HG02759 (cell line): ENCODE measurements around the gene CKS1B.

Experiments
- ATAC-seq: cut with Tn5 transposase; IDR thresholded peaks from one replicate; pipeline ENCODE4 v1.9.1; 2021; ENCODE audit warnings: mild to moderate bottlenecking, moderate library complexity; ENCODE audit not compliant: unreplicated experiment

Gene CKS1B

DNA sequence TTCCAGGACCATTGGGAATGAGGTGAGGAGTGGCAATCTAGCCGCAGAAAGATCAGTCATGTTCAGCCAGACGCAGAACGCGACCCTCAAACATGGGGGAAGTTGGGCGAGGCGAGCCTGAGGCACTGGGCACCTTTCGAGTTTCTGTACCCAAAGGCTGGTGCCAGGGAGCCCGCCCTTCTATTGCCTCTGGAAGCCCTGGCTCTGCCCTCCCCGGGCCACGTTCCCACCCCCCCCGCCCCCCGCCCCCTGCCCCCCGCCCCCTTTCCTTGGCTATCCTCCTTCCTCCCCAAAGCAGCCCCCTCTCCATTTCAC is 25.9 kb downstream of the CKS1B start:
- ATAC-seq = no peak

DNA sequence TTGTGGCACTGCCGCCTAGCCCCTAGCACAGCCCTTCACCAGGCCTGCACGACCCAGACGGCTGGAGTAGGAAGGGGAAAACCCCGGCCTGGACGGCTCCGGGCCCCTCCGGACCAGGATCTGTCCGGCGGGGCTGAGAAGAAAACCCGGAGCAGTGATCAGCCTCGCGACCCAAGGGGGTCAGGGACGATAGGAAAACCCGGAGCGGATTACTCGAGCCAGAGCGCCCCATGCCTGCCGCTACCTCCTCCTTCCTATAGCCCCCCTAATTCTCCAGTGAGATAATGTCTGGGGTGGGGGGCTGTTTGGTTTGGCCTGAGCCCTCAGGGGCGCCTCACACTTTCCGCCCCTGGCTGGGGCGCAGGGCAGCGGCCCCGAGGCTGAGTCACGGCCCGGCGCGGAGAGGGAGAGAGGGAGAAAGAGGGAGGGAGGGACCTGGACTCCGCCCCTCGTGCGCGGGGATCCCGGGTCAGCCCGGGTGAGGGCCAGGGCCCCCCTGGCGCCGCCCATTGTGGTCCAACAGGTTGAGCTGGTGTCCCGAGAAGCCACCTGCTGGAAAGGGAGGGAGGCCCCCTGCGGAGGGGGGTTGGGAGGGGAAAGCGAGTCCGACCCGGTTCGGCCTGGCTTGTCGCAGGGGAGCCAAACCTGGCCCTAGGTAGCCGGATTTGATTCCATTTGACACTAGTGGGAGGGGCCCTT is 26.4 kb downstream of the CKS1B start:
- ATAC-seq = peak; percentile 43

DNA sequence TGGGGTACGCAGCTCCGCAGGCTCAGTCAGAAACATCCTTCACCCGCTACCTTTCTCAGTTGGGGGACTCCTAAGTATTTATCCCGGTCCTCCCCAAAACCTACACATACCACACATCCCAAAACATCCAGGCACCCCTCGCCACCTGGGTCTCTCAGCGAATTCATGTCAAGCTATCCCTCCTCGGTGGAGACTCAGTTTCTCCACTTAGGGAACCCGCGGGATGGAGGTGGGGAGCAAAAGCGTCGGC is 26.9 kb downstream of the CKS1B start:
- ATAC-seq = no peak

DNA sequence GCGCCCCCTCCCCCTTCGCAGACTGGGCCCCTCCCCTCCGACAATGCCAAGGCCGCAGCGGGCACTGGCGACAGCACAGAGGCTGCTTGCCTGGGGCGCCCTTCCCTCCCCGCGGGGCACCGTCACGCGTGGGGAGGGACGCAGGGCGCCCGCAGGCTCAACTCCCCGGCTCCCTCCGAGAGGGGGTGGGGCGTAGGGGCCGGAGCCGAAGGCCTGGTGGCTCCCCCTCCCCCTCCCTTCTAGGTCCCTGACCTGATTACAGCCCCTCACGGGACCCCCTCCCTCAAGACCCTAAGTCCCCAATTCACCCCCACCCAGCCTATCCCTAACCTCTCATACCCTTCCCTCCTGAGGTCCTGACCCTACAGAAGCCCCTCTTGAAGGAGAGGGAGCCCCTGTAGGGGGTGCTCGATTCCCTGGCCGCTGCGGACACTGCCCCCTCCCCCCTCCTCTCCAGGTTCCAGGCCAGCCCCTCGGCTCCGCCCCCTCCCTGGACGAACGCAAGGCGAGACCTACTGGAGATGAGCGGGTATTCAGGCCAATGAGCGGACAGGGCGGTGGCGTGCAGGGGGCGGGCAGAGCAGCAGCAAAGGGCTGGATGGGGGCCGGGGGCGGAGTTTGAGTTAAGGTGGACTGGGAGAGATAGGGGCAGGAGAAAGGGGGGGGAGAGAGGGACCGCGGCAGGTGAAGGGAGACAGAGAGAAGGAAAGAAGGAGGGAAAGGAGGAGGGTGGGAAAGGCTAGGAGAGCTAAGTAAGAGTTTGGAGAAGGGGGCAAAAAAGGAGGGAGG is 27.4 kb downstream of the CKS1B start:
- peak; percentile 53 for ATAC-seq

DNA sequence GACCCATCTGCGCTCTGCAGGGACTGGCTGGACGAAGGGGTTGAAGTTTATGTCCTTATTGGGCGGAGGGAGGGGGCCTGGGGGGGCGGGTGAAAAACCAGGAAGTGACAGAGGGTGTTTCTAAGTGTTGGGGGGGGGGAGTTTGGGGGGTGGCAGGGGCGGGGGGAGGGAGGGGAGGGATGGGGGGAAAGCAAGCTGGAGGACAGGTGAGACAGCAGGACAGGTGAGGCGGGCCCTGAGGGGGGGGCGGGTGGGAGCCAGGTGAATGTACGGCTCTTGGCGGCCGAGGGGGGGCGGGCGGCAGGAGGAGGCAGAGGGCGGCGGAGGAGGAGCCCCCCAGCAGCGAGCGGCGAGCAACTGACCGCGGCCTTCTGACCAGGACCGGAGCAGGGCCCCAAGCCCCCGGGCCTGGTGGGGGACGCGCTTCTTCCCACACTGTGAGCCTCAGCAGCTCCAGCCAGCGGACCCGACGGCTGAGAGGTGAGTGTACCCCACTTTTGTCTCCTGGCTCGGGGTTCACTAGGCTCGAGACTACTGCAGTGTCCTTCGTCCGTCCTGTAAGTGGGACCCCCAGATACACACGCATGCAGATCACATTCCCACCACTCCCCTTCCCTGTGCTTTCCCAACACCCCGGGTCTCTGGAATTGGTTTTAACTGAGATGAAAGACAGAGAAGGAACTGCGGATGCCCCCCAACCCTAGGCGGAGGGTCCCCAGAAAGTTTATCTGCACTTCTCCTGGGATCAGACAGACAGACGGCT is 28.2 kb downstream of the CKS1B start, which contains the start of gene ZBTB7B:
Gene ZBTB7B, plus strand, starts transcription at position 339 of the 763 bp plus-strand sequence. CDS start 11,859 bp downstream, outside the sequence.
- ATAC-seq = no peak

DNA sequence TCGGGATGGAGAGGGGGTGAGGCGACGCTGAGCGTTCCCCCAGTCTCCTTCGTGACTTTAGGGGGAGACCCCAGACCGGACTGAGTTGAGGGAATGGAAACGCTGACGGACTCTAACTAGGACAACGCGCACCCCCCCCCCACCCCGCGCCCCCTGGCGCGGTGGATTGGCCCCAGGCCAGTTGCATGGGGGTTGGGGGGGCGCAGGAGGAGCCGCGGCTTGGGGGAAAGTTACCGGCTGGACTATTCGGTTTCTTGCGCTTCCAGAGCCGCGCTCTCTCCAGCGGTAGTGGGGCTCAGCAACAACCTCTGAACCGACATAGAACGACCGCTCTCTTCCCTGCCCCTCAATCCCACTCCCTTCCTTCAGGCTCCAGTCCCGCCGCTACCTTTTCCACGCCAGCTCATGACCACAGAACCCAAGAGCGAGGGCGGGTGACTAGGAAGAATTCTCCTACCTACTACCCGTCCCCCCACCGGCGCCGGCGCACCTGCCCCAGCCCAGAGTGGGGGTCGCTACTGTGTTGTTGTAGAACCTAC is 28.8 kb downstream of the CKS1B start:
- ATAC-seq = no peak

DNA sequence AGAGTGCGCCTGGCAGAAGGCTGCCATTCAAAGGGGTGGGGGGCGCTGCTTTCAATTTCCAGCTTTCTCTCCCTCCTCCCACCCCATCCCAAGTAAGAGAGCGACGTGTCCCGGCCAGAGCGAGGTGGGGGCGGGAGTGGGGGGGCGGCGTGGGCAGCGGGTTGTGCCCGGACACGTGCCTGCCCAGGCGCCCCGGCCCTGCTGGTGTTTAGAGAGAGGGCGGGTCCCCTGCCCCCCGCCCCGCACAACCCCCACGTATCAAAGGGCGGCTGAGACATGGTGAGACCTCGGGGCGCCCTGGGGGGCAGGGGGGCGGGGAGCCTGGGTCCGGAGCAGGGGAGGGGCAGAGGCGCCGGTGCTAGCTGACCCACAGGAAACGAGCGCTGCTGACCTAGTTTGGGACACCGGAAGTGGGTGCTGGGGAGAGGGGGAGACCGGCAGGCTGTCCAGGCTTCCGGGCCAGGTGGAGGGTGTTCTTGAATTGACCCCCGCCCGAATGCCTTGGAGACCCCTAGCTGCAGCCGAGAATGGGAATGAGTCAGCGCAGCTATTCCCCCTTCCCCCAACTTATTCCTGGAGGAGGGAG is 29.4 kb downstream of the CKS1B start:
- ATAC-seq = no peak

DNA sequence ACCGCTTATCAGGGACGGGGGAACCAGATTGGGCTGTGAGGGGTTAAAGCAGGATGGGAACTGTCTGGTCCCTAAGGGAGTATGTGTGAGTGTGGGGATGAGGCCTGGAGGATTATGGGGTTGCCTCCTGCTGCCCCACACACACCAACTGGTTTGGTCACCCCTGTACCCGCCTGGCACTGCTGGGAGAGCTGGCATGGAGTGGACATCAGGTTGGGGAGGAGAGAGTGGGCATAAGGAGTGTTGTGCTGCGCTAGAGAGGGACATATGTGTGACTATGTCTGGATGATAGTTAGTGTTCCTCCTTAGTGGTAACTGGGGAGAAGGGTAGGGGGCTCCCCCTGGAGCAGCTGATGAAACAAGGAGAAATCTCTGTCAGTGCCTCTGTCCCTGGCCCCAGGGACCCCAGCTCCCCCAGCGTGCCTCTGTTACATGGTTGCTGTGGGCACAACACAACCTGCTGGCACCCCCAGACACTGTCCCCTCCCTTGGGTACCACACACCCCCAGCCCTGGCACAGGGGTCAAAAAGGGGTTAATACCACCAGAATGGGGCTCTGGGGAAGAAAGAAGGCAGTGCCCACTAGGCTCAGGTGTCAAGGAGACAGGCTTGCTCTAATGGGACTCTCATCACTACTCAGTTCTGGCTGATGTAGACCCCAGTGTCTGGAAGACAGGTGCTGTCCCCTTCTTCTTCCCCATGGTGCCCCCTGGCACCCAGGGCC is 30.0 kb downstream of the CKS1B start:
- ATAC-seq = no peak

DNA sequence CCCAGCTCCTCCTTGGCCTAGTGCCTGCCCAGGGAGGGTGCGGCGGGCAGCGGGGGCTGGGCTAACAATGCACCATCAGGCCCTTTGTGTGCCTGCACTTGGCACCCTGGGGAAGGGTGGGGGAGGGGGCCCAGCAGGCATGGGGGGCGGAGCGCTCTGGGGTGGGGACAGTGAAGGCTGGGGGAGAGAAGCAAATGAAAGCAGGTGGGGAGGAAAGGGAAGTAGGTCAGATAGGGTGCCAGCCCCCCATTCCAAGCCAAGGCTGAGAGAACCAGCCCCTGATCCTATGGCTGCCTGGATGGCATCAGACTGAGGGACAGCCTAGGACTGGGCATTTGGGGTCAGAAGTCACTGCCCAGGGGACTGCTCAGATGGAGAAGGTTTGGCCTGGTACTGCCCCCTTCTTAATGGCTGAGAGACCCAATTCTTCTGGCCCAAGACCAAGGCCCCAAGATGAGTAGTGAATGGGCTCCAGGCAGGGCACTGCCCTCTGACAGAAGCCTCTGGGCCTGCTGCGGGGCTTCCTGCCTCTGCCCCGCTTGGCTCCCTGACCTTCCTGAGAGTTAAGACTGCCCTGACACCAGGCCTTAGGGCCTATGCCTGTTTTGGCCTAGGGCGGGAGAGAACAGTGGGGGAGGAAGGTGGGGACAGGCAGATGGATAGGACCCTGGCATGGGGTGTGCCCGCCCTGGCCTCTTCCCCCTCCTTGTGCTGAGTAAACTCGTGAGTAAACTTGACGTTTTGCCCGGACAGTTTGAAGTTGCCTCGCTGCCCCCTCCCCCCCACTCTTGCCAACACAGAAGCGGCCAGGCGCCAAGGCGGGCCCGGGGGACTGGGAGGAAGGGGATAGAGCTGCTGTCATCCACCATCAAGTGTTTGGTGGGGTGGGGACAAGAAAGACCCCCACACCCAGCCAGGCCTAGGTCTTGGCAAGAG is 30.9 kb downstream of the CKS1B start:
- no peak for ATAC-seq

DNA sequence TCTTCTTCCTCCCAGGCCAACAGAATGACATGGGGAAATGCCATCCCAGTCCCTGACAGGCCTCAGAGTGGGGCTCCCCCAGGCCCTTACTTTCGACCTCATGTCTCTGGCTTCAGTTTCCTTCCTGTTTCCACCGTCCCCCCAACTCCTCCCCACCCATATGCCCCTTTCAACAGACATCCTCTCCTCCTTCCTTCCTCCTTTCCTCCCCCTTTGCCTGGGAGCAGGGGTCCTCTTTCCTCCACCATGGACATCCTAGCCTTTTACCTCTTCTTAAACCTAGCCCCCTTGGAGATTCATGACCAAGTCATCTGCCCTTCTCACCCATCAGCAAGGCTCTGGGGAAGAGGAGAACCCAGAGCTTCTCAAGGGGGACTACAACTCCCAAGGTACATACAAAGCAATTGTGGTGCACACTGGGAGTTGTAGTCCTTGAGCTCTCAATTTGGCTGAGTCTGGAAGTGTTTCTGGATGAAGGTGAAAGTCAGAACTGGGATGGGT is 32.2 kb downstream of the CKS1B start:
- no peak for ATAC-seq

DNA sequence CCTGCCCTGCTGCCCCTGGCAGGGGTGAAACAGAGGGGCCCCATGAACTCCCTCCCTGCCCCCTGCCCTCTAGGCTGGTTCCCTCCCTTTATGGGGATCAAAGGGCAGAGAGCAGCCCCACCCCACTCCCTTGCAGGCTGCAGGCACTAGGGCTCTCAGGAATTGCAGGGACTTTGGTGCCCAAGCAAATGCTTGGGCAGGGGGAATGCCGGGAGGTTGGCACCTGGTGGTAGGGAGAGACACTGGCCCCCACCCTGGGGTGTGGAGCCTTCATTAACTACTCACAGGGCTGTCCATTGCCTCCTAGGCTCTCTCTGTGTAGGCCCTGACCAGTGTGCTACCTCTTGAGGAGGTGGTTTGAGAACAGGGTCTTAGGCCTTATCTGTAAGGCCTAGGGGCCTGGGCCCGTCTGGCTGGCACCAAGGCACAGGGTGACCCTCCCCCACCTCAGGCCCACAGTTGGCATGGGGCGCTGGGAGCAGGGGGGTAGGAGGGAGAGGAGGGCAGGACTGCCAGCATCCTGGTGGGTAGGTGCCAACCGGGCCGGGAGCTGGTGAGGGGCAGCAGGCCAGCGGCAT is 32.9 kb downstream of the CKS1B start:
- ATAC-seq = no peak

DNA sequence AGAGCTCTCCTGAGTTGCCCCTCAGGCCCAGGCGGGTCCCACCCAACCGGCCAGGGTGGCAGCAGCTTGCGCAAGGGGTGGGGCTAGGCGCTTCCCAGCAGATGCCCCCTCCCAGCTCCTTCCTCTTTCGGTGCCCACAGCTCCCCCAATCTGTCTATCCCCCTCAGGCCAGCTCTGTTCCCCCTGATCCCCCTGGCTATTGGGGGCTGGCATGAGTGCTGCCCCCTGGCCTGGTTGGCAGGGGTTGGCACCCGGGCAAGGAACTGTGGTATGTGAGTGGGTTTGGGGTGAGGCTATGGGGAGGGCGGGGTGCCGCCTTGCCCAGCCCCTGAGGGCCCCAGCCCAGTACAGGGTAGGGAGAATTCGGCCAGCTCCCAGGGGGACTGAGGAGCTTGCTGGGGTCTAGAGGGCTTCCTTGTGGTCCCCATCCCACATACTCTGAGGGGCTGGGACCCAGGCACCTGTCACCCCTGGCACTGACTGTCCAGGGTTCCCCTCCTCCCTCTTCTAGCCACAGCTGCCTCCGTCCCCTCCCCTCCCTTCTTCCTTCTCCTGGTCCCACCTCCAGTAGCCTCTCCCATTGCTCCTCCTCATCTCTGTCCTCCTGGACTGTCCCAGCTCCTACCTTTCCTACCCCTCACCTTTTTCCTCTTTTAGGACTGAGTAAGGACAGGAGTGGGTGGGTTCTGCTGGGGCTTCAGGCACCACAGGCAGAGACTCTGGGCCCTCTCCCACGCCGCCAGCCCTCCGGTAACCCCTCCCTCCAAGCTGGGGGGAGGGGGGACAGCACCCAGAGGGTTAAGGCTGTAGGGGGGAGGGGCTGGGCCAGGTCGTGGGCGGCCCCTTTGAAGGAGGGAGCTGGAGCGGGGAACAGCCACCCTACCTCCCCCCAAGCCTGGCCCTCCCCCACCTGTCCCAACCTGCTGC is 33.8 kb downstream of the CKS1B start:
- no peak for ATAC-seq

DNA sequence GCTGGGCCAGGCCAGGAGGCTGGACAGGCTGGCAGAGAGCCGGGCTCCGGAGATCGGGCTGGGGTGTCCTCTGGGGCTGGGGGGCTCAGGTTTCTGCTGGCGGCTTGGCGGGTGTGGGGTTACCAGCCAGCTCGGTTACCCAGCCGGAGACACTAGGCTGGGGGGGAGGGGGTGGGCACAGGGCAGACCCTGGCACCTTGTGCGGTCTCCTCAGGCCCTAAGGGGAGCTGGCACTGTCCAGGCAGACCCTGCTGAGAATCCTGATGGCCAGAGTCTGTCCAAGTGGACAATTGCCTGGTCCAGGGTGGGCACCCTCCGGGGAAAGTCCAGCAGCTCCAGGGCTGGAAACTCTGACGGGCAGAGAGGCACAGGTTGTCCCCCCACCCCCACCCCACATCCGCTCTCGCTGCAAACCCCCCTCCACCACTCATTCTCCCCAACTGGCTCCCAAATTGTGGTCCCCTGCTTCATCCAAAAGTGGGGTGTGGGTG is 34.8 kb downstream of the CKS1B start:
- ATAC-seq = no peak

DNA sequence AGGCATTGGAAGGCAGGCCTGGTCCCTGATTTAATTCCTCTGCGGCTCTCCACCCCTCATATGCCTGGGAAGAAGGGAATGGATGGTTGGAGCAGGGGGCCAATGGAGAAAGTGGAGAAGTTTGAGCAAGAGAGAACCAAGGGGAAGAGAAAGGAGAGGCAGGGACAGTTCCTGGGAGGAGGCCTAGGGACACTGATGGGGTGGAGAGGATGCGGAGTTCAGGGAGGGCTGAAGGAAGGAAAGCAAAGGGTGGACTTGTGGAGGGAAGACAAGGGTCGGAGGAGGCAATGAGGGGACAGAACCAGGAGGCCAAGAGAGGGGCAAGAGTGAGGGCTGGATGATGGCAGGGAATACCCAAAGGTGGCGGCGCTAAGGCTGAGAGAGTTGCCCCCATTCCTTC is 35.3 kb downstream of the CKS1B start:
- ATAC-seq = no peak

DNA sequence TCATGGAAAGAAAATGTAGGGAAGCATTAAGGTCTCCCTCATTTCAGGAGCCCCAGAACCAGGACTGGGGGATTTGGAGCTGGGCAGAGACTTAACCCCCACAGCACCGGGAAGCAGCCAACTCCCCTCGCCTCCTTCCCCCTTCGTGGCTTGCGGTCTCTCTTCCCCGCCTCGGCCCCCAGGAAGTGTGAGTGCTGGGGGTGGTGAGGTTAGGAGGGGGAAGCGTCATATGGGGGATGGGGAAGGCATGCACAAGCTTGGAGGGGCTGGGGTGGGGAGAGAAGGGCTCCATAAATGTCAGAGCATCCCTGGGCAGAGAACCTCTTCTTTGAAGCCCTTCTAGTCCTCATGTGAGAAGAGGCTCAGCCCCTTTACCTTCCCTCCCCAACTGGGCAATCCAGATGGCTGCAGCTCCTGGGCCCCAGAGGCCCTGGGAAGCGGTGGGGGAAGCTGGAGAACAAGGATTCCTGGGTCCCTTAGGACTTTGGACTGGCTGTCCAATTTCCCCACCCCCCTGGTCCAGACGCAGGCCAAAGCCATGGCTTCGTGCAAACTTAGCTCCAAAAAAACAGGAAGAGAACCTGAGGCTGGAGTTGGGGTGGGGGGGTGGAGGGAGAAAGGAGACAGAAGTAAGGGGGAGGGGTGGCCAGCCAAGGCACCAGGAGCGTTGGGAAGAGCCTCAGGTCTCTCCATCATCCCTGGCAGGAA is 35.9 kb downstream of the CKS1B start:
- no peak for ATAC-seq

DNA sequence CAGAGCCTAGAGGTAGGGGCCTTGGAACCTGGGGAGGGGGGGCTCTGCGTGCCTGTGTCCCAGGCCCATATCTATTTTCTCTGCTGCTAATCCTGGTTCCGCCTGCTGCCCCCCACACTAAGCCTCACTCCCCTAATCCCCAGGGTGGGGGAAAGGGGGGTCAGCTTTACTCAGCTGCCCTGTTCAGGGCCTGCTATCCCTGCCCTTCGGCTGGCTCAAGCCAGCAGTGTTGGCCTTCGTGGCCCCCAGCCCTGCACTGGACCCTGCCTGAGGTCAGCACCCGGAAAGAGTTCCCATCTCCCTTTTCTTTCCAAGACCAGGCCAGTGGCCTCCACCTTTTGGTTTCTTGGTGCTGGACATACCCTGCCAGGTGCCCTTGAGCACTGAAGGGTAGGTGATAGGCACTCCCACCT is 36.5 kb downstream of the CKS1B start:
- no peak for ATAC-seq

DNA sequence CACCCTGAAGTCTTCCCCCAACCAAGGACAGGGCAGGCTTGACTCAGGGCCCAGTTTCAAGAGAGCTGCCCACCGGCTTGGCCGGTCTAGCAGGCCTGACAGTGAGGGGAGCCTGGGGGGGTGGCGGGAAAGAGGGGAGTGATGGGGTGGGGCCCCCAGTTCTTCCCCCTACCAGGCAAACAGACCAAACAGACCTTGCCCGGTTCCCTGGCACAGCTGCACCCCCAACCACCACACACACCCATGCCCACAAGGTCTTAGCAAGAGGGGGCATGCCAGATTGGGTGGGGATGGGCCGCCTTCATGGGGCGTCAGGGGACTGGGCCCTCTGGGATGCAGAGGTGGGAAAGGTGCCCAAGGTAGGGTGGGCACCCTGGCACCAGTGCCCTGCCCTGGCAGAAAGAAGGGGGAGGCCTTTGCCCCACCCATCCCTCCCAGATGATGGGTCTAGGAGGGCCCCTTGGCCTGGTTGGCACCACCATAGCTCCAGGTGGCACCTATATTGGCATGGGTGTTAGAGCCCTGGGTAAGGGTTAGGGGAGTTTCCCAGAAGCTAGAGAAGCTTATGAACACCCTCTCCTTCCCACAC is 37.0 kb downstream of the CKS1B start:
- no peak for ATAC-seq
